HG03095 (cell line): ENCODE results near the gene UBE4B.
"Not testable (repeated sequence)": the region's sequence is repeated elsewhere in the genome, so short reads cannot be mapped to it uniquely, and the experiment has no call there.

Experiments used
- ATAC-seq: cut with Tn5 transposase; IDR thresholded peaks from one replicate; pipeline ENCODE4 v1.9.1; 2021; ENCODE audit warnings: moderate library complexity; ENCODE audit not compliant: unreplicated experiment

UBE4B gene

DNA sequence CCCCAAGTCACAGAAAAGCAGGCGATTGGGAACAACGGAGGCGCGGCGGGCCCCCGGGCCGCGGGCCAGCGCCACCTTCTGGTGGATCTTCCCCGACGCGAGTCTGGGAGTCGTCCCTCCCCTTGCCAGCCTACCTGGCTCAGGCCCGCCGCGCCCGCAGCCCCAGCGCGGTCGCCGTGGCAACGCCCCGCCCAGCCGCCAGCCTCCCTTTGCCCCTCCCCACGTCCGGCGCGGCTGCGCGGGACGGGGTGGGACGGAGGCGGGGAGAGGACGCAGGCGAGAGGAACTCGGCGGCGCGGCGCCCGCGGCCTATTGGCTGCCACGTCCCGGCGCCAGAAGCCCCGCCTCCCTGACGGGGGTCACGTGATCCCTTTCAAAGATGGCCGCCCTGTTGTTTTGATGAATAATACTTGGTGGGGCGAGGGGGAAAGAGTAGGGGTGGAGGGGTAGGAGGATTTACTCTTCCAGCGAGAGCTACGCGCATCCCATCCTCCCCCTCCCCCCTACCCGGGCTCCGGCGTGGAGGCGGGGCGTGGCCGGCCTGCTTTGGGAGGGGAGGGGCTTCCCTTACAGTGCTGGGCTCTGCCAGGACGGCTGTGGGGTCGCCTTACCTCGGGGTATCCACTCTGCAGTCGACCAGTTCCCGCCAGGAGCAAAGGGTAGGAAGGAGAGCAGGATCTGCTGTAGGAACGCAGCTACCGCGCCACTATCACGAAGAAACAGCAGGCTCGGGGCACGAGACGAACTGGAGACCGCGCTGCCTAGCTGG is at the start of gene UBE4B:
Gene UBE4B (plus strand): TSS at position 369 of the 769 bp plus-strand sequence. CDS start 713 bp downstream, outside the sequence.
- peak; percentile 96 for ATAC-seq

DNA sequence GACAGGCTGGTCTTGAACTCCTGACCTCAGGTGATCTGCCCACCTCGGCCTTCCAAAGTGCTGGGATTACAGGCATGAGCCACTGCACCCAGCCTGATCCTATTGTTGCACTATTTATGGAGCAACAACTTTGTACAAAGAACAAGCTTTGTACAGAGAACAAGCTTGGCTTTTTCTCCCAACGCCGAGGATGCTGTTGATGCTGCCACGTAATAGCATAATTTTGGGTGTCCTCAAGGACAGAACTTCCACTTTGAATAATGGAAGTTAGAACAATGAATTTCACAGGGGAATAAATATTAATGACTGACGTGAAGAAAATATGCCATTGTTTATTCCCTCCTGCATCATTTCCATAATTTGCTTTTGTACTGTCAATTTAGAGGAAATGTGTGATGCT is 48.5 kb upstream of the UBE4B start:
- ATAC-seq = no peak

DNA sequence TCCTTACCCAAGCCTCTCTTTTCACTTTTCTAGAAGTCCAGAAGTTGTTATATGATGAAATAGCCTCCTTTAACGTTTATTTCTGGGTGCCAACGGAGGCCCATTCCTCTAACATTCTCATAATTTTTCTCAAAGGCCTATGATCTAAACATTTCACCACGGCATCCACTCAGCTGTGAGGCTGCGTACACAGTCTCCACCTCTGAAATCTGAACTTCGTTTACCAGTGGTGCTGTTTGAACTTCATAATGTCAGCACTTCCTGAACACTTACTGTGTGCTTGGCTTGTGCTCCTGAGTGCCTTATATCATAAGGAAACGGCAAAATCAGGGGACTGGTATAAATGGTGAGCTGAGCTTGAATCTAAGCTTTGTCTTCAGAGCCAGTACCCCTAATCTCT is 47.8 kb upstream of the UBE4B start:
- no peak for ATAC-seq

DNA sequence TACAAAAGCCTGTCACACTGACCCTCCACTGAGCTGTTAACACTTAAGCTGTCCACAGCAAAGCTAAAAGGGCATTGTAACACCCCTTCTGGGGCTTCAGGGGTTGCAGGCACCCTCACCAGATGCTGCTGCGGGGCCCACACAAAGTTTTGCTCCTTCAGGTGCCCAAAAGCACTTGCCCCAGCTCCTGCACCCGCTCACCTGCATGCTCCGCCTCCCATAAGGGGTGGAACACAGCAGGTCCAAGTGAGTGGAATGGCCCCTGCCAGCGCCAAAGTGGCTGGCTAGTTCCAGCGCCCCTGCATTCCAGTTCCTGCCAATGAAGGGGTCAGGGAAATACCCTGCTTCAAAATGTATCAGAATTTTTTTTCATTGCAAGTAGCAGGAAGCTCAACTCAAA is 43.0 kb upstream of the UBE4B start:
- ATAC-seq = no peak

DNA sequence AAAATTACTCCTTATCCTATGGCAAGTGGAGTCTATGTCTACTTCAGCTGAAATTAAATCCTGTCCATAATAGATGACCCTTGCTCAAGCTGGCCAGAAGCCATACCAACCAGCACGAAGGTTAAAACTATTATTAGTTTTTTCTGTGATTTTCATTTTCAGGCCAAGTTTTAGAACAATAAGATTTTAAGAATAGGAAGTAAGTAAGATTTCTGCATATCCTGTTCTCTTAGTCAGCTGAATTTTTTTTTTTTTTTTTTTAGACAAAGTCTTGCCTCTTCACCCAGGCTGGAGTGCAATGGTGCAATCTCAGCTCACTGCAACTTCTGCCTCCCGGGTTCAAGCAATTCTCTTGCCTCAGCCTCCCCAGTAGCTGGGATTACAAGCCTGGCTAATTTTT is 41.8 kb upstream of the UBE4B start:
- no peak for ATAC-seq

DNA sequence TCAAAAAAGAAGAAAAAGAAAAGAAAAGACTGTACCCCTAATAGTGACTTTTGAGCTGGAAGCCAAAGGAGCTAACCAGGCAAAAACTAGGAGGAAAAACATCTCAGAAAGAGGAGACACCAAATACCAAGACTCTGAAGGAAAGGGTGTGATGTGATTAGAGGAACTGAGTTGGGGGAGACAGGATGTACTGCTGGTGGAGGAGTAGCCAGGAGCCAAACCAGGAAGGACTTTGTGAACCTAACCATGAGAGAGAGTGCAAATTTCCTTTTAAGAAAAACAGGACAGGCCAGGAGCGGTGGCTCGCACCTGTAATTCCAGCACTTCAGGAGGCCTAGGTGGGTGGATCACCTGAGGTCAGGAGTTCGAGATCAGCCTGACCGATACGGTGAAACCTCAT is 39.8 kb upstream of the UBE4B start:
- ATAC-seq = no peak

DNA sequence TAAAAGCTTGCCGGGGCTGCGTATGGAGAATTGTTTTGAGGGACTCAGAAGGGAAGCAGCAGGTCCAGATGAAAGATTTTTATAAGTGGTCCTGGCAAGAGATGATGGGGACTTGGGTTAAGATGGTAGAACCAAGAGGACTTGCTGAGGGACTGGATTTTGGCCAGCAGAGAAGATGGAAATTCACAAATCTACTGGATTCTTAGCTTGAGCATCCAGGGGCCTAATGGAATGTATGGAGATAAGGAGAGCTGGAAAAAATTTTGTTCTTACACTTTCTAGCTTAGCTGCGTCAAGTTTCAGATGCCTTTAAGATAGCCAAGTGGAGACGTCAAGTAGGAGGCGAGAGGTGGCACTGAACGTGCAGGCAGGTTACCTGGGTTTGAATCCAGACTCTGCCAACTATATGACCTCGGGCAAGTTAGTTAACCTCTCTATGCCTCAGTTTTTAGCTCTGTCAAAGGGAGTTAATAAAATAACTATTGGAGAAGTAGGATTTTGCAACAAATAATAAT is 39.1 kb upstream of the UBE4B start:
- ATAC-seq = no peak

DNA sequence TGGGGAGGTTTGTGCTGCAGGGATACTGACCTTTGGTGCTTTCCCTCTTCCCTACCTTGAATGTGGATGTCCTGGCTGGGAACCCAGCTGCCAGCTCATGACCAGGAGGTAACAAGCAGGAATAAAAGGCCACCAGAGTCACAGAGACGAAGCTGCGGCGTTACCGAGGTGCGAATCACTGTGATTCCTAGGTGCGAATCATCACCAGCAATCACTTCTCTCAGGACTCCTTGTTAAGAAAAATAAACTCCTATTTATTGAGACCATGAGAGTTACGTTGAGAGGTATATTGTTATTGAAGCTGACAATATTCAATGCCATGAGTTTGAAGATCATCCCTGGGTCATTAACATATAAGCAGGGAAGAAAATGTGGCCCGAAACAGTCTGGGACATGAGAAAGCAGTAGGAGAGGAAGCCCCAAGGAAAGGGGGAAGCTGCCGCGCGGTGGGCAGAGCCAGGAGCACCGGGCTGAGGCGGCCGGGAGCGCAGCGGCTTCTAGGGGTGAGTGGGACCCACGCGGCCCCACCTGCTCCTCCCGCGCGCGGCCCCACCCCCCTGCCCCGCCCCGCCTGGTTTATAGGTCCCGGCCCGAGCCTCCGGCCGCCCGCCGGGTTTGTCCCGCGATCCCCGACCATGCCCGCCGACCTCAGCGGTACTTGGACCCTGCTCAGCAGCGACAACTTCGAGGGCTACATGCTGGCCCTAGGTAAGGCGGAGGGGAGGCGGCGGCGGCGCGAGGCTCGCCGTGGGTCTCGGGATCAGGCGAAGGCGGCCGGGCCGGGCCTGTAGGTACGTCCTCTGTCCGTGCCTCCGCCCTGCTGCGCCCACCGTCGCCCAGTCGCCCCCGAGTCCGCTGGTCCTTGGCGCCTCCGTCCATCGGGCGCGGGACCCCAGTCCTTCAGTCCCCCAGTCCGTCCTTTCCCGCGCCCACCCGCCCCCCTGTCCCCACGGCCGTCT is 35.9 kb upstream of the UBE4B start, which contains the start of gene RBP7:
Gene RBP7 (plus strand): TSS at position 605 of the 959 bp plus-strand sequence. CDS start 31 bp downstream, at position 636.
- ATAC-seq = no peak

DNA sequence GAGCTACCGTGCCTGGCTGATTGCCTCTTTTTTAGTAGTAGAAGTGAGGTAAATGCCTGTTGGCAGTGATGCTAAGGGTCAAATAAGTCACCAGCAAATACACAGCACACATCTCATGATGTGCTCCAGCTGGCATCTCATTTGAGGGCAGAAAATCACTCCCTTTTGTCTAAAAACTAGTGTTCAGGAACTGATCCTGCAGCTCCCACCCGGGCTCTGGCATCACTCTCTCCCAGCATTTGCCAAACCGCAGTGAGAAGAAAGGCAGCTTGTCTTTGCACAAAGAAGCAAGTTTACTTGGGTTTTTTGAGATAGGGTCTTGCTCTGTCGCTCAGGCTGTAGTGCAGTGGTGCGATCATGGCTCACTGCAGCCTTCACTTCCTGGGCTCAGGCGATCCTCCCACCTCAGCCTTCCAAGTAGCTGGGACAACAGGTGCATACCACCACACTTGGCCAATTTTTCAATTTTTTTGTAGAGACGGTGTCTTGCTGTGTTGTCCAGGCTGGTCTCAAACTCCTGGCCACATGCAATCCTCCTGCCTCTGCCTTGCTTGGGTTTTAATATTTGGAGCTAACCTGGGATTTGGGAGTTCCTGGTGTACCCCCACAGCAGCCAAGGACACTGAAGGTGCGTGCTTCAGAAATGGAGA is 31.6 kb upstream of the UBE4B start:
- no peak for ATAC-seq

DNA sequence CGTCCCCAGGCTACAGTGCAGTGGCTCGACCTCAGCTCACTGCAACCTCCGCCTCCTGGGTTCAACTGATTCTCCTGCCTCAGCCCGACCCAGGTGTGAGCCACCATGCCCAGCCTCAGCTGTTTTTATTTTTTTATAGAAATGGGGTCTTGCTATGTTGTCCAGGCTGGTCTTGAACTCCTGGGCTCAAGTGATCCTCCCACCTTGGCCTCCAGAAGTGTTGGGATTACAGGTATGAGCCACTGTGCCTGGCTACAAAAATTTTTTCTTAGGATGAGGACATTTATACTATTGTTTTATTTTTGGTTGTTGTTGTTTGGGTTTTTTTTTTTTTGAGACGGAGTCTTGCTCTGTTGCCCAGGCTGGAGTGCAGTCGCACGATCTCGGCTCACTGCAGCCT is 27.5 kb upstream of the UBE4B start:
- ATAC-seq = not testable (repeated sequence)

DNA sequence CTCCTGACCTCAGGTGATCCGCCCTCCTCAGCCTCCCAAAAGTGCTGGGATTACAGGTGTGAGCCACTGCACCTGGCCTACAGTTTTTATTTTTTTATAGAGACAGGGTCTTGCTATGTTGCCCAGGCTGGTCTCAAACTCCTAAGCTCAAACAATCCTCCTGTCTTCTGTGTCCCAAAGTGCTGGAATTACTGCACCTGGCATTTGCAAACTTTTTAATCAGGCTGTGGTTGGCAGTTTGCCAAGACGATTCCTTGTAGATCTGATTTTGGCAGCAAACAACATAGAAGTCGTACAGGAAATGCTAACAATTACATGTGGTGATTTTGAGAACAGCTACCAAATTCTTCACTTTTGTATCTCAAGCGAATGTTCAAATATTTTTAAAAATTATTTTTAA is 25.6 kb upstream of the UBE4B start:
- ATAC-seq = no peak

DNA sequence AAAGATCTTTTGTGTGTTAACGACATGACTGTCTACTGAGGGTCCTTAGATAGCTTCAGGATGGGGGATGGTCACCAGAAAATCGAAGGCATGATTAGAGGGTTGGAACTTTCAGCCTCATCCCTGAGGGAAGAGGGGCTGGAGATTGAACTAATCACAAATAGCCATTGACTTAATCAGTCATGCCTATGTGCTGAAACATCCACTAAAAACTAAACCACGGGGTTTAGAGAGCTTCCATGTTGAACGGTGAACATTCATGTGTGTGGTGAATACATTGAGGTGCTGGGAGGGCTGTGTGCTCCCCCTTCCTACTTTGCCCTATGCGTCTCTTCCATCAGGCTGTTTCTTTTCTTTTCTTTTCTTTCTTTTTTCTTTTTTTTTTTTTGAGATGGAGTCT is 18.7 kb upstream of the UBE4B start:
- no peak for ATAC-seq

DNA sequence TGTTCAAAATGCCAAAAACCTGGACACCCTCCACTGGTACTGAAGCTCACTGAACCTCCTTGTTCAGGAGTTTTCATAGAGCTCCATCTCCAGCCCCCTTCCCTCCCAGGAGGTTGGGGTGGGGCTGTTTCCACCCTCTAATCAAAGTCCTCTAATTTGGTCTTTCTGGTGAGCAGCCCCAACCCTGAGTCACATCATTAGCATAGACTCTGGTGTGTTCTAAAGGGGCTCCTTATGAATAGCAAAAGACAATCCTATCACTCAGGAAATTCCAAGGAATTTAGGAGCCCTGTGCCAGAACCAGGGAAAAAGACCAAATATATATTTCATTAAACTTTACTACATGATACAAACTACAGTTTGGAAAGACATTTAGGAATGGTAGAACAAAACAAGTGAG is 13.2 kb upstream of the UBE4B start:
- ATAC-seq = no peak

DNA sequence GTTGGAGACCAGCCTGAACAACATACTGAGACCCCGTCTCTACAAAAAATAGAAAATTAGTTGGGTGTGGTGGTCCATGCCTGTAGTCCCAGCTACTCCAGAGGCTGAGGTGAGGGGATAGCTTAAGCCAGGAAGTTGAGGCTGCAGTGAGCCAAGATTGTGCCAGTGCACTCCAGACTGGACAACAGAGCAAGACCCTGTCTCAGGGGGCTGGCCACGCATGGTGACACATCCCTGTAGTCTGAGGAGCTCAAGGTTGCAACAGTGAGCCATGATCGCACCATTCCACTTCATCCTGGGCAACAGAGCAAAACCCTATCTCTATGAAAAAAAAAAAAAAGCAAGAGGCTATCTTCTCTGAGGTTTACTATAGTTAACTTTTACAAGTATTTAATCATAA is 12.7 kb upstream of the UBE4B start:
- no peak for ATAC-seq

DNA sequence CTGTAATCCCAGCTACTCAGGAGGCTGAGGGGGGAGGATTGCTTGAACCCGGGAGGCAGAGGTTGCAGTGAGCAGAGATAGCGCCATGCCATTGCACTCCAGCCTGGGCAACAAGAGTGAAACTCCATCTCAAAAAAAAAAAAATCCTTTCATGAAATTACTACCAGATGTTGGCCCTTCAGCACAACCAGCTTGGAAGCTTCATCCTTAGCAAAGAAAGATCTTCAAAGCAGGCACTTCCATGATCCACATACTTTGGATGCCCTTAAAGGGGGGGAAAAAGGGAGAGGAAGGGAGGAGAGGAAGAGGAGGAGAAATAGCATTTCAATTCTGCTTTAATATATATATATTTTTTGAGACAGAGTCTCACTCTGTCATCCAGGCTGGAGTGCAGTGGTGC is 12.1 kb upstream of the UBE4B start:
- not testable (repeated sequence) for ATAC-seq

DNA sequence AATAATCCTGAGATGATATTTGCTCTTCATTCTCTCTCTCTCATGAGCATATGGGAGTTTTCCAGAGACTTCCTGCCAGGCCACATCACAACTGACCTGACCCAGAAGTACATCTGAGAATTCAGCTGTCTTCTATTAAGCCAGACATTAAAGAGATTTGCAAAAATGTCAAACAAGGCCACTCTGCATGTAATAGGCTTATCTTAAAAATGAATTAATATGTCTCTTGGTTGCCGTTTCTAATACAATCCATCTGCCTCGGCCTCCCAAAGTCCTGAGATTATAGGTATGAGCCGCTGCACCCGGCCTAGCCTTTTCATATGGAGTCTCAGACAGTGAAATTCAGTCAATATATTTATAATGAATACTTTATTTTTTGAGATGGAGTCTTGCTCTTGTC is 10.8 kb upstream of the UBE4B start:
- ATAC-seq = not testable (repeated sequence)

DNA sequence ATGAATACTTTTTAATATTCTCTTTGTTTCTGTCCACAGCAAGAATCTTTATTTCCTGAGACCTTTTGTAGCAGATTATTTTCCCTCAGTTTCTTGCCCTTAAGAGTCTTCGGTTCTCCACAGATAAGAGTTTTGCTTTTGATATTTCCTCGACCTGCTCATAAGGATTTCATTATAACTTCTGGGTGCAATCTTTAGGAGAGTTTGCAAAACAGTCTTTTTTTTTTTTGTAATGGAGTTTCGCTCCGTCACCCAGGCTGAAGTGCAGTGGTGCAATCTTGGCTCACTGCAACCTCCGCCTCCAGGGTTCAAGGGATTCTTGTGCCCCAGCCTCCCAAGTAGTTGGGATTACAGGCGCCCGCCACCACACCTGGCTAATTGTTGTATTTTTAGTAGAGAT is 10.1 kb upstream of the UBE4B start:
- ATAC-seq = no peak

DNA sequence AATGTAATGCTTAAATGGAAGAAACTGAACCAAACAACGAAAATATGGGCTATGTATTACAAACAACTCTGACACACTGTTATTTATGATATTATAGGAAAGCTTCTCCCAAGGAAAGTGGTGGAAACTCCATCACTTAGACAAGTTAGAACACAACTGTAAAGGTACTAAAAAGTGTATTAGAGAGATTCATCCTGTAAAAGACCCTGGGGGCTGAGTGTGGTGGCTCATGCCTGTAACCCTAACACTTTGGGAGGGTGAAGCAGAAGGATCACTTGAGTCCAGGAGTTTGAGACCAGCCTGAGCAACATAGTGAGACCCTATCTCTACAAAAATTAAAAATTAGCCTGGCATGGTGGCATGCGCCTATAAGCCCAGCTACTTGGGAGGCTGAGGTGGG is 7.4 kb upstream of the UBE4B start:
- no peak for ATAC-seq

DNA sequence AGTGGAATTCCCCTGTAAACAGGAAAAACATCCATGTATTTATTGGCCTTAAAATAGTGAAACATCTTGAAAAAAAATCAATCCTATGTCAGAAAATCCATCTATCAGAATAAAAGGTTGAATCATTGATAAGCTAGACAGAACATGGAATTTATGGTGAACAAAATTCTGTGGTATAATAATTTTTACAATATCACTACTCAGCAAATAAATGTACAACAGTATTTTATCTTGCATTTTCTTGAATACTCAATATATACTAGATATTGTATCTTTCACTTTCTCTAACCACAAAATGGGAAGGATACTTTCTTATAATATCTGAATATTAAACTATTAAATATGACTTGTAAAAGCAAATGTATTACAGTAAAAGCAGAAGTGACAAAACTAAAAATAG is 5.7 kb upstream of the UBE4B start:
- no peak for ATAC-seq

DNA sequence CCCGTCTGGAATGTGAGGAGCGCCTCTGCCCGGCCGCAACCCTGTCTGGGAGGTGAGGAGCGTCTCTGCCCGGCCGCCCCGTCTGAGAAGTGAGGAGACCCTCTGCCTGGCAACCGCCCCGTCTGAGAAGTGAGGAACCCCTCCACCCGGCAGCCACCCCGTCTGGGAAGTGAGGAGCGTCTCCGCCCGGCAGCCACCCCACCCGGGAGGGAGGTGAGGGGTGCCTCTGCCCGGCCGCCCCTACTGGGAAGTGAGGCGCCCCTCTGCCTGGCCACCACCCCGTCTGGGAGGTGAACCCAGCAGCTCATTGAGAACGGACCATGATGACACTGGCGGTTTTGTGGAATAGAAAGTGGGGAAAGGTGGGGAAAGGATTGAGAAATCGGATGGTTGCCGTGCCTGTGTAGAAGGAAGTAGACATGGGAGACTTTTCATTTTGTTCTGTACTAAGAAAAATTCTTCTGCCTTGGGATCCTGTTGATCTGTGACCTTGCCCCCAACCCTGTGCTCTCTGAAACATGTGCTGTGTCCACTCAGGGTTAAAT is 3.7 kb upstream of the UBE4B start:
- ATAC-seq = not testable (repeated sequence)

DNA sequence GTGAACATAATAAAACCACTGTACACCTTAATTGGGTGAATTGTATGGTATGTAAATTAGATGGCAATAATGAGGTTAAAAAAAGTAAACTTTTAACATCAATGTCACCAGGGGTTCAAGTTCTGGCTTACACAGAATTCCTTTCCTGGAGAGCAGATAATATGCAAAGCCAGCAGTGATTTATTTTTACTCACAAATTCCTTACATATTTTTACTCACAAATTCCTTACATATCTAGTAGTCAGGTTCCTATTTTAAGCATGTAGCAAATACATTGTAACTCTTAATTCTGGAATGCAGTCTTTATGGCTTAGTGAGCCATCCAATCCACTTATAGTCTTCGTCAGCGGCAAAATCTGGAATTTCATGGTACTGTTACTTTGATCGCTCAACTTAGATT is 1.3 kb upstream of the UBE4B start:
- ATAC-seq = no peak
